GM23338 (cell line): ENCODE results near the gene COL1A2. TPM values are rescaled to one million over a fixed set of nuclear protein-coding genes. Genes with fewer than 3 reads are reported as not detected.
A peak's percentile ranks its signal among the peaks of the same experiment; 100 is the strongest.

Experiments used
- ATAC-seq: fragments of 200-7000 bp; cut with Tn5 transposase; 3 replicates; pipeline ENCODE4 v1.9.1; 2020
- DNase-seq: peaks from one replicate; pipeline ENCODE4 v3.0.0-alpha.2; 2015; ENCODE audit warnings: low spot score
- H2AFZ ChIP-seq: fragments of 200-600 bp; sonication (generic); 2 replicates; pipeline ENCODE4 v1.8.0; 2016; ENCODE audit warnings: antibody characterized with exemption, mild to moderate bottlenecking, moderate library complexity
- H3F3A ChIP-seq: fragments of 200-600 bp; sonication (generic); replicated peaks from 2 replicates; pipeline ENCODE4 v1.8.0; 2017; ENCODE audit warnings: antibody characterized with exemption, mixed run types, low read depth
- H3K27ac ChIP-seq: fragments of 200-600 bp; sonication (generic); 2 replicates; pipeline ENCODE4 v1.6.1; 2016; ENCODE audit warnings: low read depth
- H3K27me3 ChIP-seq: fragments of 200-600 bp; sonication (generic); 2 replicates; pipeline ENCODE4 v1.8.0; 2016; ENCODE audit warnings: mild to moderate bottlenecking, mixed run types, moderate library complexity; ENCODE audit not compliant: insufficient read depth
- H3K36me3 ChIP-seq: fragments of 200-600 bp; sonication (generic); 2 replicates; pipeline ENCODE4 v1.8.0; 2016; ENCODE audit warnings: mild to moderate bottlenecking; ENCODE audit not compliant: insufficient read depth
- H3K4me1 ChIP-seq: fragments of 200-600 bp; sonication (generic); 2 replicates; pipeline ENCODE4 v1.8.0; 2016; ENCODE audit warnings: mild to moderate bottlenecking, moderate library complexity; ENCODE audit not compliant: insufficient read depth
- H3K4me2 ChIP-seq: fragments of 200-600 bp; sonication (generic); 2 replicates; pipeline ENCODE4 v1.7.1; 2017; ENCODE audit warnings: mixed run types
- H3K4me3 ChIP-seq: fragments of 200-600 bp; sonication (generic); 2 replicates; pipeline ENCODE4 v1.6.1; 2016; ENCODE audit warnings: mixed run types
- H3K79me2 ChIP-seq: fragments of 200-600 bp; sonication (generic); replicated peaks from 2 replicates; pipeline ENCODE4 v1.8.0; 2017; ENCODE audit warnings: mild to moderate bottlenecking; ENCODE audit not compliant: insufficient read depth
- H3K9me2 ChIP-seq: fragments of 200-600 bp; sonication (generic); 2 replicates; pipeline ENCODE4 v1.8.0; 2017; ENCODE audit not compliant: insufficient read depth
- H4K20me1 ChIP-seq: fragments of 200-600 bp; sonication (generic); replicated peaks from 2 replicates; pipeline ENCODE4 v1.8.0; 2017; ENCODE audit warnings: mild to moderate bottlenecking; ENCODE audit not compliant: insufficient read depth
- H3K27ac Mint-ChIP-seq: 2 replicates; pipeline ENCODE4 v1.8.0; 2020; ENCODE audit warnings: inconsistent platforms, mild to moderate bottlenecking, moderate library complexity, mixed read lengths
- H3K27me3 Mint-ChIP-seq: 3 replicates; pipeline ENCODE4 v1.8.0; 2022; ENCODE audit warnings: low read depth, mild to moderate bottlenecking, moderate library complexity, mixed read lengths, inconsistent platforms; ENCODE audit not compliant: insufficient read depth, poor library complexity
- H3K36me3 Mint-ChIP-seq: 3 replicates; pipeline ENCODE4 v1.8.0; 2021; ENCODE audit warnings: low read depth, mild to moderate bottlenecking, inconsistent platforms, moderate library complexity, mixed read lengths
- H3K4me1 Mint-ChIP-seq: 3 replicates; pipeline ENCODE4 v1.8.0; 2020; ENCODE audit warnings: mild to moderate bottlenecking, inconsistent platforms, mixed read lengths
- H3K4me3 Mint-ChIP-seq: 3 replicates; pipeline ENCODE4 v1.8.0; 2021; ENCODE audit warnings: moderate library complexity, mild to moderate bottlenecking, inconsistent platforms, mixed read lengths
- H3K9me3 Mint-ChIP-seq: 3 replicates; pipeline ENCODE4 v1.8.0; 2020; ENCODE audit warnings: moderate library complexity, mild to moderate bottlenecking, inconsistent platforms, mixed read lengths
- CREB1 ChIP-seq: fragments of 250-450 bp; sonication (Bioruptor Pico); IDR thresholded peaks from 2 replicates; pipeline ENCODE4 v1.5.0; 2020; ENCODE audit warnings: low read depth, mild to moderate bottlenecking, moderate library complexity
- CTCF ChIP-seq, 2 experiments: fragments of 200-600 bp in 1 of 2; sonication (generic) in 1 of 2; conservative IDR thresholded peaks; 2 replicates each; pipeline versions ENCODE4 v1.5.1 to v1.6.1; 2016 to 2017; ENCODE audit warnings: antibody characterized with exemption in 2 of 2, low read depth in 2 of 2, mild to moderate bottlenecking in 2 of 2, moderate library complexity in 1 of 2
- EZH2 ChIP-seq: fragments of 200-600 bp; sonication (generic); IDR thresholded peaks from one replicate; pipeline ENCODE4 v1.8.0; 2017; ENCODE audit warnings: antibody characterized with exemption, mild to moderate bottlenecking, low read depth; ENCODE audit not compliant: unreplicated experiment
- EZH2phosphoT487 ChIP-seq: fragments of 200-600 bp; sonication (generic); IDR thresholded peaks from one replicate; pipeline ENCODE4 v1.8.1; 2018; ENCODE audit warnings: antibody characterized with exemption; ENCODE audit not compliant: unreplicated experiment
- JUNB ChIP-seq: IDR thresholded peaks from one replicate; pipeline ENCODE4 v1.6.1; 2016; ENCODE audit warnings: antibody characterized with exemption; ENCODE audit not compliant: unreplicated experiment
- STAT1 ChIP-seq: IDR thresholded peaks from one replicate; pipeline ENCODE4 v1.6.1; 2016; ENCODE audit warnings: antibody characterized with exemption; ENCODE audit not compliant: unreplicated experiment
- ZNF331 ChIP-seq: fragments of 250-450 bp; sonication (Bioruptor Pico); IDR thresholded peaks from 2 replicates; pipeline ENCODE4 v1.5.0; 2020; ENCODE audit warnings: low read depth, mild to moderate bottlenecking, moderate library complexity
- polyA plus RNA-seq: library from polyadenylated mRNA; unstranded; fragments of >200 nt; fragmentation: Nextera tagmentation; extraction: Ambion mirVana; gene quantifications from 2 replicates; pipeline ENCODE4 v1.2.1, GENCODE V29; 2016
- total RNA-seq: library from RNA; depleted of rRNA; stranded (reverse); fragments of >200 nt; shearing (Covaris generic); gene quantifications from 2 replicates; pipeline ENCODE4 v1.2.3, GENCODE V29; 2014

The COL1A2 gene
- total and polyA plus RNA-seq, 2 experiments from 2014 or later, result 32.0 to 67.0 TPM

GRCh38 chr7:94434042-94434441, 39.3 kb downstream of the COL1A2 start (continued):
- TF ChIP-seq STAT1 (no peak), CREB1 (CRISPR knock-in tag) (no peak)

- Histone ChIP-seq H3K9me2 (no peaks in the 10 kb centered on the region), H3K27me3 (no peaks in the 10 kb centered on the region), H3K27ac (no peak overlapping the region), H4K20me1 (no peaks in the 10 kb centered on the region), H3F3A (no peaks in the 10 kb centered on the region), H3K36me3 (no peaks in the 10 kb centered on the region), H3K4me3 (no peak overlapping the region), H3K79me2 (no peaks in the 10 kb centered on the region), H3K4me2 (no peak overlapping the region), H3K4me1 (no peaks in the 10 kb centered on the region), H2AFZ (no peak overlapping the region; the same call in 1 of the 2 replicates)
- Mint-ChIP-seq H3K27ac (no peak overlapping the region), H3K4me3 (no peak overlapping the region), H3K9me3 (no peaks in the 10 kb centered on the region), H3K4me1 (peaks cover 13% of the 10 kb centered on the region; the same call in 2 of the 3 replicates), H3K27me3 (no peaks in the 10 kb centered on the region), H3K36me3 (no peaks in the 10 kb centered on the region)
- peak; percentile 91 for DNase-seq
- no peak for TF ChIP-seq EZH2phosphoT487
- TF ChIP-seq CREB1 (CRISPR knock-in tag), result no peak
- peak; percentile 84 to 91 for TF ChIP-seq CTCF (conservative IDR thresholded peaks at IDR 0.05; ENCODE audit: low read depth in 2 of 2)
- no peak for TF ChIP-seq STAT1
- peak; percentile 92 for ATAC-seq
Observed at GRCh38 chr7:94436018-94436604, 41.4 kb downstream of the COL1A2 start.

- Mint-ChIP-seq H3K36me3 (no peaks in the 10 kb centered on the region), H3K27me3 (no peaks in the 10 kb centered on the region), H3K4me3 (no peak overlapping the region), H3K27ac (no peak overlapping the region), H3K9me3 (no peaks in the 10 kb centered on the region), H3K4me1 (peaks cover 13% of the 10 kb centered on the region; the same call in 2 of the 3 replicates)
- H3K79me2 ChIP-seq, result no peaks in the 10 kb centered on the region
- H3K27me3 ChIP-seq, result no peaks in the 10 kb centered on the region
- ATAC-seq, result no peak
- H3K27ac ChIP-seq, result no peak overlapping the region
- DNase-seq, result no peak
- no peak overlapping the region; the same call in 1 of the 2 replicates for H2AFZ ChIP-seq
- H3K4me3 ChIP-seq, result no peak overlapping the region
- no peaks in the 10 kb centered on the region for H3K4me1 ChIP-seq
- H3K36me3 ChIP-seq, result no peaks in the 10 kb centered on the region
- no peaks in the 10 kb centered on the region for H4K20me1 ChIP-seq
- no peak overlapping the region for H3K4me2 ChIP-seq
- no peaks in the 10 kb centered on the region for H3F3A ChIP-seq
- H3K9me2 ChIP-seq, result no peaks in the 10 kb centered on the region
- no peak for TF ChIP-seq CREB1 (CRISPR knock-in tag)
- no peak for TF ChIP-seq CTCF (conservative IDR thresholded peaks at IDR 0.05; ENCODE audit: low read depth in 2 of 2)
- no peak for TF ChIP-seq JUNB
- TF ChIP-seq ZNF331, result no peak
- TF ChIP-seq EZH2, result no peak
Observed at GRCh38 chr7:94436700-94437099, 42.0 kb downstream of the COL1A2 start.
